ENCODE results near the gene CFAP46.

CFAP46 gene

GRCh38 chr10:132984008-132984295 is 41.6 kb upstream of the CFAP46 start:
- TF ChIP-seq CTCF (conservative IDR thresholded peaks at IDR 0.05; ENCODE audit: low read depth), result no peak
- POLR2A ChIA-PET (ENCODE audit: low non-redundant PET), result no interaction called here
- CTCF ChIA-PET, result no interaction called here
- DNase-seq (ENCODE audit: low spot score), result no peak
- H3K27ac ChIP-seq, result no peak overlapping the region

- no peak for DNase-seq (ENCODE audit: low spot score)
- POLR2A ChIA-PET (ENCODE audit: low non-redundant PET), result no interaction called here
- CTCF ChIA-PET, result no interaction called here
- TF ChIP-seq CTCF (conservative IDR thresholded peaks at IDR 0.05; ENCODE audit: low read depth), result no peak
- no peak overlapping the region for H3K27ac ChIP-seq
These were observed 41.1 kb upstream of the CFAP46 start for GRCh38 chr10:132983252-132984007.

- TF ChIP-seq CTCF (conservative IDR thresholded peaks at IDR 0.05; ENCODE audit: low read depth), result no peak
- DNase-seq (ENCODE audit: low spot score), result no peak
- ChIA-PET CTCF (no interaction called here), POLR2A (ENCODE audit: low non-redundant PET) (no interaction called here)
- H3K27ac ChIP-seq, result no peak overlapping the region
These were observed 40.1 kb upstream of the CFAP46 start for GRCh38 chr10:132982301-132982989.

GRCh38 chr10:132981746-132982145 is 39.4 kb upstream of the CFAP46 start:
- no peak for DNase-seq (ENCODE audit: low spot score)
- H3K27ac ChIP-seq, result no peak overlapping the region
- CTCF ChIA-PET, result no interaction called here
- no peak for TF ChIP-seq CTCF (conservative IDR thresholded peaks at IDR 0.05; ENCODE audit: low read depth)
- POLR2A ChIA-PET (ENCODE audit: low non-redundant PET), result no interaction called here

- TF ChIP-seq CTCF (conservative IDR thresholded peaks at IDR 0.05; ENCODE audit: low read depth), result no peak
- H3K27ac ChIP-seq, result no peak overlapping the region
- CTCF ChIA-PET, result no interaction called here
- POLR2A ChIA-PET (ENCODE audit: low non-redundant PET), result no interaction called here
- DNase-seq (ENCODE audit: low spot score), result no peak
These were observed 38.8 kb upstream of the CFAP46 start for GRCh38 chr10:132981173-132981555.

- no peak for DNase-seq (ENCODE audit: low spot score)
- ChIA-PET POLR2A (ENCODE audit: low non-redundant PET) (no interaction called here), CTCF (no interaction called here)
- H3K27ac ChIP-seq, result no peak overlapping the region
- no peak for TF ChIP-seq CTCF (conservative IDR thresholded peaks at IDR 0.05; ENCODE audit: low read depth)
These were observed 38.2 kb upstream of the CFAP46 start for GRCh38 chr10:132980426-132981172.
